Measurements from ENCODE around the gene SEC24B.
"Not testable (repeated sequence)": the region's sequence is repeated elsewhere in the genome, so short reads cannot be mapped to it uniquely, and the experiment has no call there.

SEC24B gene

DNA sequence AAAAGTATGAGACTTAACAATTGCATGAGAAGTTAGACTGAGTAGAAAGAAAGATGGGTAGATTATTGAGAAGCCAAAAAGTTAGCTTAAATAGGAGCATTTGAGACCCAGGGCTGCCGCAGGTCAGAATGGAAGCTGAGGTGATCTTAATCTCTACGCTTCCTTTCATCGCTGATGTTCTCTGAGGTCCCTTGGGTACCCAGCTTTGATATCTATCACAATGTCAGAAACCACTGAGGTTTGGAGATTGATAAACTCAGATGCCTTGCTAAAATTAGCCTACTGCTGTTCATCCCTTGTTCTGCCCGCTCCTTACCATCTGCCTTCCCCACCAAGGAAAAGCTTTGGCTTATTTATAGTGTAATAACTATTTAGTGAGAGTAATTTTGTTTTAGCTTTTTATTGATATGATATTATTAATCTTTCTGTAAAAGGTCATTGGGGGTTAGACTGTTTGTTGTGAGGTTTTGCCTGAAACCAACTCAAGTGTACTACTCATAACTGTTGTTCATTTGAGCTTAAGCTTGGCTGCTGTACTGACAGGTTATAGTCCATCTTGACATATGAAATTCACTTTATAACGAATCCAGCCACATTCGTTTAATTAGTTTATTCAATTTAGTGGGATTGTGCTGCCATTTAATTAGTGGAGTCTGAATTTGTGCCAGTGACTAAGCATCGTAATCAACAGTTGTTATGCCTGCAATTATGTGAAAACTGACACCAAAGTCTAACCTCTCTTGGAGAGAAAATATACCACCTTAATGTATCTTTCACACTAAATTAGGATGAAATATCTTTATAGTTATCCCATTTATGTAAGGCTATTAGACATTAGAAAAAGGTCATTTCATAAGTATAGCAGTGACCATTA lies 141.6 kb downstream of the SEC24B start:
- H3K4me2 ChIP-seq (ENCODE audit: insufficient read depth, low read length, poor library complexity, severe bottlenecking), result no peak overlapping the region
- no peak overlapping the region for H2BK120ac ChIP-seq (ENCODE audit: low read depth, low read length)
- no peaks in the 10 kb centered on the region for H3K36me3 ChIP-seq (replicated peaks in 1 of 2; ENCODE audit: control insufficient read depth in 2 of 2, insufficient read depth in 2 of 2, low read length in 2 of 2)
- no peak for DNase-seq (ENCODE audit: low spot score)
- no peak overlapping the region for H2BK15ac ChIP-seq (ENCODE audit: low read length)
- no peaks in the 10 kb centered on the region for H3K79me1 ChIP-seq (ENCODE audit: low read depth, low read length)
- peaks cover 2 to 5% of the 10 kb centered on the region in 2 donors for H3K9me3 ChIP-seq (replicated peaks in 1 of 2; ENCODE audit: control insufficient read depth in 2 of 2, insufficient read depth in 1 of 2, low read depth in 1 of 2, low read length in 2 of 2)
- no CpG with 5 or more reads among the region's 7 CpGs for WGBS, 2 donors (ENCODE audit: extremely low coverage in 2 of 2, insufficient read length in 2 of 2, insufficient replicate concordance in 1 of 2)
- no peaks in the 10 kb centered on the region for H3K4me1 ChIP-seq (ENCODE audit: control insufficient read depth in 2 of 2, insufficient read depth in 1 of 2, low read depth in 1 of 2, low read length in 2 of 2)
- H4K8ac ChIP-seq (ENCODE audit: low read depth, low read length), result no peak overlapping the region
- no peak overlapping the region for H3K27ac ChIP-seq (replicated peaks; ENCODE audit: low read length)
- H3K14ac ChIP-seq (ENCODE audit: low read length), result no peak overlapping the region
- no peak overlapping the region for H2BK12ac ChIP-seq (ENCODE audit: low read length)
- no peak overlapping the region for H3K4me3 ChIP-seq (ENCODE audit: low read length in 2 of 2)
- H3K18ac ChIP-seq (ENCODE audit: low read length), result no peak overlapping the region
- H3K9ac ChIP-seq (ENCODE audit: low read depth, low read length, poor library complexity), result no peak overlapping the region
- H2BK5ac ChIP-seq (ENCODE audit: low read length), result no peak overlapping the region
- H3K4ac ChIP-seq (ENCODE audit: low read length), result no peak overlapping the region
- no peak overlapping the region for H2AFZ ChIP-seq (ENCODE audit: low read length)
- no peak overlapping the region for H4K91ac ChIP-seq (ENCODE audit: low read depth, low read length, poor library complexity)
- H2AK5ac ChIP-seq (ENCODE audit: low read depth, low read length), result no peak overlapping the region
- no peaks in the 10 kb centered on the region for H3K27me3 ChIP-seq (ENCODE audit: control insufficient read depth in 3 of 3, insufficient read depth in 3 of 3, low read depth in 1 of 3, low read length in 3 of 3)
- H3K23ac ChIP-seq (ENCODE audit: low read depth, low read length, poor library complexity), result no peak overlapping the region

DNA sequence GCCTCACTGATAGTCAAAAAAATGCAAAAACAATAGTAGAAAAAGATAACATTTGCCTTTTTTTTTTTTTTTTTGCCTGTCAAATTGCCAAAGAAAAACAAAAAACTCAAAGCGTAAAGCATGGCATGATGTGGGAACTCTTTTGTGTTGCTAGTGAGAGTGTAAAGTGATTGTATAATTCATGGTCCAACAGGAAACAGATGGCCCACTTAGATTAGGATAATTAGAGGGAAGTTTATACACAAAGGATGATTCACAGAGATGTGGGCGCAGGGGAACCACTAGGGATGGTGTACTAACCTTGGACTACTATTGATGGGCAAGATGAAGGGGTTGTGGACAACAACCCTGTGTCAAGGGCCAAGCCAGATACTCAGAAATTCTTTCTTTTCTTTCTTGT lies 142.8 kb downstream of the SEC24B start:
- H3K36me3 ChIP-seq (replicated peaks in 1 of 2; ENCODE audit: control insufficient read depth in 2 of 2, insufficient read depth in 2 of 2, low read length in 2 of 2), result no peaks in the 10 kb centered on the region
- no peak overlapping the region for H2AK5ac ChIP-seq (ENCODE audit: low read depth, low read length)
- peaks cover 2 to 5% of the 10 kb centered on the region in 2 donors for H3K9me3 ChIP-seq (replicated peaks in 1 of 2; ENCODE audit: control insufficient read depth in 2 of 2, insufficient read depth in 1 of 2, low read depth in 1 of 2, low read length in 2 of 2)
- no peak overlapping the region for H3K4me3 ChIP-seq (ENCODE audit: low read length in 2 of 2)
- no peak overlapping the region for H3K9ac ChIP-seq (ENCODE audit: low read depth, low read length, poor library complexity)
- H3K23ac ChIP-seq (ENCODE audit: low read depth, low read length, poor library complexity), result no peak overlapping the region
- no peak overlapping the region for H4K8ac ChIP-seq (ENCODE audit: low read depth, low read length)
- H3K14ac ChIP-seq (ENCODE audit: low read length), result no peak overlapping the region
- no peaks in the 10 kb centered on the region for H3K79me1 ChIP-seq (ENCODE audit: low read depth, low read length)
- H2AFZ ChIP-seq (ENCODE audit: low read length), result no peak overlapping the region
- H3K27ac ChIP-seq (replicated peaks; ENCODE audit: low read length), result no peak overlapping the region
- no peak overlapping the region for H2BK120ac ChIP-seq (ENCODE audit: low read depth, low read length)
- H3K4me1 ChIP-seq (ENCODE audit: control insufficient read depth in 2 of 2, insufficient read depth in 1 of 2, low read depth in 1 of 2, low read length in 2 of 2), result no peaks in the 10 kb centered on the region
- H2BK15ac ChIP-seq (ENCODE audit: low read length), result no peak overlapping the region
- no peak overlapping the region for H3K4ac ChIP-seq (ENCODE audit: low read length)
- no peak overlapping the region for H3K18ac ChIP-seq (ENCODE audit: low read length)
- H2BK12ac ChIP-seq (ENCODE audit: low read length), result no peak overlapping the region
- H2BK5ac ChIP-seq (ENCODE audit: low read length), result no peak overlapping the region
- H3K27me3 ChIP-seq (ENCODE audit: control insufficient read depth in 3 of 3, insufficient read depth in 3 of 3, low read depth in 1 of 3, low read length in 3 of 3), result no peaks in the 10 kb centered on the region
- H3K4me2 ChIP-seq (ENCODE audit: insufficient read depth, low read length, poor library complexity, severe bottlenecking), result no peak overlapping the region
- H4K91ac ChIP-seq (ENCODE audit: low read depth, low read length, poor library complexity), result no peak overlapping the region
- DNase-seq (ENCODE audit: low spot score), result no peak
- no CpG with 5 or more reads among the region's 2 CpGs for WGBS, 2 donors (ENCODE audit: extremely low coverage in 2 of 2, insufficient read length in 2 of 2, insufficient replicate concordance in 1 of 2)

DNA sequence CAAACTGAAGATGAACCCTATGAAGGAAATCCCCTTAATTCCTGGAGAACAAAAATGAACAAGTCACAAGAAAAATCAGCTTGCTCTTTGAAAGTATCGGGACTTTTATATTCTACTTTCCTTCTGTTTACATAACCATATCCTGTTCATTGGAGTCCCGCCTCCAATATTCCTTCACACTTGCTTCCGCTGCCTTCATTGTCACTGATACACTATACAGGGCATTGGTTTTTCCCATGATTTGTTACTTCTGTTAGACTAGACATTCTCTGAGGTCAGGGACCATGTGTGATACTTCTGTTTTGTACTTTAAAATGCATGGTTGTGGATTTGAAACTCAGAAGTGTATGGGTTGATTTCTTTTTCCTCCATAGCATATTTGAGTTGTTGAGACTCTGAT lies 145.2 kb downstream of the SEC24B start:
- no peak overlapping the region for H3K23ac ChIP-seq (ENCODE audit: low read depth, low read length, poor library complexity)
- no CpG with 5 or more reads among the region's 3 CpGs for WGBS, 2 donors (ENCODE audit: extremely low coverage in 2 of 2, insufficient read length in 2 of 2, insufficient replicate concordance in 1 of 2)
- peaks cover 0 to 5% of the 10 kb centered on the region in 2 donors for H3K9me3 ChIP-seq (replicated peaks in 1 of 2; ENCODE audit: control insufficient read depth in 2 of 2, insufficient read depth in 1 of 2, low read depth in 1 of 2, low read length in 2 of 2)
- no peak overlapping the region for H3K18ac ChIP-seq (ENCODE audit: low read length)
- no peak overlapping the region for H2AFZ ChIP-seq (ENCODE audit: low read length)
- H3K36me3 ChIP-seq (replicated peaks in 1 of 2; ENCODE audit: control insufficient read depth in 2 of 2, insufficient read depth in 2 of 2, low read length in 2 of 2), result no peaks in the 10 kb centered on the region
- no peak overlapping the region for H2BK120ac ChIP-seq (ENCODE audit: low read depth, low read length)
- H3K9ac ChIP-seq (ENCODE audit: low read depth, low read length, poor library complexity), result no peak overlapping the region
- no peaks in the 10 kb centered on the region for H3K27me3 ChIP-seq (ENCODE audit: control insufficient read depth in 3 of 3, insufficient read depth in 3 of 3, low read depth in 1 of 3, low read length in 3 of 3)
- no peak overlapping the region for H2BK12ac ChIP-seq (ENCODE audit: low read length)
- no peak overlapping the region for H3K14ac ChIP-seq (ENCODE audit: low read length)
- no peak overlapping the region for H3K4me3 ChIP-seq (ENCODE audit: low read length in 2 of 2)
- H2BK5ac ChIP-seq (ENCODE audit: low read length), result no peak overlapping the region
- no peaks in the 10 kb centered on the region for H3K4me1 ChIP-seq (ENCODE audit: control insufficient read depth in 2 of 2, insufficient read depth in 1 of 2, low read depth in 1 of 2, low read length in 2 of 2)
- no peak overlapping the region for H3K27ac ChIP-seq (replicated peaks; ENCODE audit: low read length)
- H2BK15ac ChIP-seq (ENCODE audit: low read length), result no peak overlapping the region
- H4K91ac ChIP-seq (ENCODE audit: low read depth, low read length, poor library complexity), result no peak overlapping the region
- H4K8ac ChIP-seq (ENCODE audit: low read depth, low read length), result no peak overlapping the region
- H3K4me2 ChIP-seq (ENCODE audit: insufficient read depth, low read length, poor library complexity, severe bottlenecking), result no peak overlapping the region
- no peak overlapping the region for H2AK5ac ChIP-seq (ENCODE audit: low read depth, low read length)
- DNase-seq (ENCODE audit: low spot score), result no peak
- H3K4ac ChIP-seq (ENCODE audit: low read length), result no peak overlapping the region
- no peaks in the 10 kb centered on the region for H3K79me1 ChIP-seq (ENCODE audit: low read depth, low read length)

DNA sequence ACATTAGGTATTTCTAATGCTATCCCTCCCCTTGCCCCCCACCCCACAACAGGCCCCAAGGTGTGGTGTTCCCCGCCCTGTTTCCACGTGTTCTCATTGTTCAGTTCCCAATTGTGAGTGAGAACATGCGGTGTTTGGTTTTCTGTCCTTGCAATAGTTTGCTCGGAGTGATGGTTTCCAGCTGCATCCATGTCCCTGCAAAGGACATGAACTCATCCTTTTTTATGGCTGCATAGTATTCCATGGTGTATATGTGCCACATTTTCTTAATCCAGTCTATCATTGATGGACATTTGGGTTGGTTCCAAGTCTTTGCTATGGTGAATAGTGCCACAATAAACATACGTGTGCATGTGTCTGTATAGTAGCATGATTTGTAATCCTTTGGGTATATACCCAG lies 146.4 kb downstream of the SEC24B start:
- not testable (repeated sequence) for H3K36me3 ChIP-seq (replicated peaks in 1 of 2; ENCODE audit: control insufficient read depth in 2 of 2, insufficient read depth in 2 of 2, low read length in 2 of 2)

More for the DNA sequence above, 146.4 kb downstream of the SEC24B start:
- H2BK120ac ChIP-seq (ENCODE audit: low read depth, low read length); H2BK12ac ChIP-seq (ENCODE audit: low read length); H3K27ac ChIP-seq (replicated peaks; ENCODE audit: low read length); H3K9ac ChIP-seq (ENCODE audit: low read depth, low read length, poor library complexity); H4K91ac ChIP-seq (ENCODE audit: low read depth, low read length, poor library complexity); H3K79me1 ChIP-seq (ENCODE audit: low read depth, low read length); H3K23ac ChIP-seq (ENCODE audit: low read depth, low read length, poor library complexity); H3K4me3 ChIP-seq (ENCODE audit: low read length in 2 of 2); H3K4me2 ChIP-seq (ENCODE audit: insufficient read depth, low read length, poor library complexity, severe bottlenecking); H3K4me1 ChIP-seq (ENCODE audit: control insufficient read depth in 2 of 2, insufficient read depth in 1 of 2, low read depth in 1 of 2, low read length in 2 of 2); H4K8ac ChIP-seq (ENCODE audit: low read depth, low read length); DNase-seq (ENCODE audit: low spot score); H2AK5ac ChIP-seq (ENCODE audit: low read depth, low read length); H2BK5ac ChIP-seq (ENCODE audit: low read length); H2BK15ac ChIP-seq (ENCODE audit: low read length); H3K9me3 ChIP-seq (replicated peaks in 1 of 2; ENCODE audit: control insufficient read depth in 2 of 2, insufficient read depth in 1 of 2, low read depth in 1 of 2, low read length in 2 of 2); H3K4ac ChIP-seq (ENCODE audit: low read length); H3K18ac ChIP-seq (ENCODE audit: low read length); H3K27me3 ChIP-seq (ENCODE audit: control insufficient read depth in 3 of 3, insufficient read depth in 3 of 3, low read depth in 1 of 3, low read length in 3 of 3); H3K14ac ChIP-seq (ENCODE audit: low read length); H2AFZ ChIP-seq (ENCODE audit: low read length): not testable (repeated sequence)
- WGBS, 2 donors (ENCODE audit: extremely low coverage in 2 of 2, insufficient read length in 2 of 2, insufficient replicate concordance in 1 of 2), result no CpG with 5 or more reads among the region's 5 CpGs
